ENCODE data around the gene RPE.

RPE gene

DNA sequence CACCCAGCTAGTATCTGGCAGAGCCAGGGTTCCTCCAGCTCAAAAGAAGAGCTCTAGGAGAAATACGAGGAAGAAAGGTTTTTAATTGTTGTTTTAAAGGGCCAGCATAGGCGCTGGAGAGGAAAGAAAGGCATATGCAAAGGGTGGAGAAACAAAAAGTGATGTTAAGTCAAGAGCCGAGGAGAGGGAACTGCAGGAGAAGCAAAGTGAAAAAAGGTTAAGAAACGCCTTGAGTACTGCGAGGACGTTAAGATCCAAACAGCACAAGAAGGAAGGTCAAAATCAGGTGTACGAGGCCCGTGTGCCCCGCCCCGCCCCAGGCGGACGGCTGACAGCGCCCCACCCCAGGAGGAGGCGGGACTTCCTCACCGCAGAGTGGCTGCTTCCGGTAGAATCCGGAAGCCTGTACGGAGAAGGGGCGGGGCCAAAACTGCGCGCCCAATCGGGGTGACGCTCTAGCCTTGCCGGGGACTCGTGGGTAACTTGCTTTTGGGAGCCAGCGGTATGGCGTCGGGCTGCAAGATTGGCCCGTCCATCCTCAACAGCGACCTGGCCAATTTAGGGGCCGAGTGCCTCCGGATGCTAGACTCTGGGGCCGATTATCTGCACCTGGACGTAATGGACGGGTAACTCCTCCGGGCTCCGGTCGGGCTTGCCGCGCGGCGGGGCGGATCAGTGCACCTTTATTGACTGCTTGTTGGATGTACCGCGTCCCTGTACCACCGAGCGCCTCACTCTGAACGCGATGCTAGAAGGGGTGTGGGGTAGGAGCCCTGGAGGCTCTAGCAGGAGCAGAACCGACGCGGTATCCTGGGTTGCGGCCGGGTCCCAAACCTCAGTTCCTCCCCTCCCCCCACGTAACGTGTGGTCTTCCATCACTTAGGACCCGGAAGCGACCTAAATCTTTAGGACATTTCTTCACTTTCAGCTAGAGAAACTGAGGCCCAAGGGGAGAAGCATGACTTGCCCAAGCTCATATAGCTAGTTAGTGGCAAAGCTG is at the start of gene RPE:
Gene RPE, plus strand, starts transcription at position 481 of the 1,000 bp plus-strand sequence. Its CDS starts 24 bp downstream, at position 505.
- peak within 1 kb of the TSS; percentile 96 for H2AFZ ChIP-seq
- peaks cover 18% of the 10 kb centered on the region for H3K79me2 ChIP-seq
- H3K27me3 ChIP-seq (ENCODE audit: control insufficient read depth, insufficient read depth, low read length): no peaks in the 10 kb centered on the region
- peak within 1 kb of the TSS; percentile 89 for H3K27ac ChIP-seq
- TF ChIP-seq CTCF (IDR thresholded peaks at IDR 0.05): no peak
- H3K9ac ChIP-seq: peak within 1 kb of the TSS; percentile 32
- peaks cover 10% of the 10 kb centered on the region for H3K4me1 ChIP-seq
- H3K4me3 ChIP-seq (ENCODE audit: low read depth, low read length): peak within 1 kb of the TSS; percentile 93
- H3K36me3 ChIP-seq (ENCODE audit: control insufficient read depth, insufficient read depth, low read length): no peaks in the 10 kb centered on the region
- H3K4me2 ChIP-seq (ENCODE audit: low read length): peak within 1 kb of the TSS; percentile 50
- no peaks in the 10 kb centered on the region for H3K9me3 ChIP-seq (ENCODE audit: control insufficient read depth, low read length)

- H3K9ac ChIP-seq: no peak overlapping the region
- H3K4me2 ChIP-seq (ENCODE audit: low read length): no peak overlapping the region
- H3K27me3 ChIP-seq (ENCODE audit: control insufficient read depth, insufficient read depth, low read length): no peaks in the 10 kb centered on the region
- no peaks in the 10 kb centered on the region for H3K36me3 ChIP-seq (ENCODE audit: control insufficient read depth, insufficient read depth, low read length)
- no peaks in the 10 kb centered on the region for H3K79me2 ChIP-seq
- peaks cover 4% of the 10 kb centered on the region for H3K4me1 ChIP-seq
- no peak overlapping the region for H3K4me3 ChIP-seq (ENCODE audit: low read depth, low read length)
- TF ChIP-seq CTCF (IDR thresholded peaks at IDR 0.05): no peak
- no peak overlapping the region for H3K27ac ChIP-seq
- H3K9me3 ChIP-seq (ENCODE audit: control insufficient read depth, low read length): no peaks in the 10 kb centered on the region
- no peak overlapping the region for H2AFZ ChIP-seq
Measured at GRCh38 chr2:209956271-209956670, 46.2 kb upstream of the RPE start.

DNA sequence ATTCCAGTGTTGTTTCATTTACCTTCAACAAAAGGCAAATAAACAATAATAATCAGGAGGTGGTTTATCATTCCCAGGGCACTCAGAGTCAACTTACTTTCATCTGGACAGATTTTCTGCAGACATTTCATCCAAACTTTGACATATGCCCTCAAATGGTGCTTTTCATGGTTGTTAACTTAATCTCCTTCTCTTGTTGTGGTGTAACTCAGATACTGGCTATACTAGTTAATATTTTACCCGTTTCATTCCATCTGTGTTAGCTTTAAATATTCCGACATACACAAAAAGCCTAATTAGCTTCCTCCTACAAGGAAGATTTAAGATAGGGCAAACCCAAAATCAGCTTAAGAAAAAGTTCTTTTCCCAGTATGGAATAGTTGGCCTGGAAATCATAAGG is 44.4 kb upstream of the RPE start:
- H2AFZ ChIP-seq: no peak overlapping the region
- no peaks in the 10 kb centered on the region for H3K79me2 ChIP-seq
- no peaks in the 10 kb centered on the region for H3K9me3 ChIP-seq (ENCODE audit: control insufficient read depth, low read length)
- no peak for TF ChIP-seq CTCF (IDR thresholded peaks at IDR 0.05)
- H3K27ac ChIP-seq: no peak overlapping the region
- H3K4me2 ChIP-seq (ENCODE audit: low read length): no peak overlapping the region
- H3K27me3 ChIP-seq (ENCODE audit: control insufficient read depth, insufficient read depth, low read length): no peaks in the 10 kb centered on the region
- H3K9ac ChIP-seq: no peak overlapping the region
- H3K36me3 ChIP-seq (ENCODE audit: control insufficient read depth, insufficient read depth, low read length): no peaks in the 10 kb centered on the region
- no peak overlapping the region for H3K4me3 ChIP-seq (ENCODE audit: low read depth, low read length)
- H3K4me1 ChIP-seq: peaks cover 4% of the 10 kb centered on the region

DNA sequence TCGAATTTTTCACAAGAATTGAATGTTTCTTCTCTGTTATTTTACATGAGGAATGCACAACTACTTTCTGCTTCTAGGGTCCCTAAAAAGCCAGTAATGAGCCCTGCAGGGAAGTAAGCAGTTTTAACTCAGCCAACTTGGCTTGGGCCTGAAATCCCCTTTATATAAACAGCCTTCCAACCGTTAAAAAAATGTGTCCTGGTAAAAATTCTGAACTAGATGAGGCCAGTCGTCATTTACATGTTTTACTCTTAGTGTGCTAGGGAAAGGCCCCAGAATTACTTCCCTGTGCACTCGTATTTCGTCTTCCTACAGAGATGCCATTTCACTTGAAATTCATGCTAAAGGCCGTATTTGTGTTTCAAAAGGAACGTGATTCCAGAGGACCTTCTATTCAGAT is 42.4 kb upstream of the RPE start:
- TF ChIP-seq CTCF (IDR thresholded peaks at IDR 0.05): no peak
- Histone ChIP-seq H3K27ac (no peak overlapping the region), H3K79me2 (no peaks in the 10 kb centered on the region), H3K36me3 (ENCODE audit: control insufficient read depth, insufficient read depth, low read length) (no peaks in the 10 kb centered on the region), H3K4me3 (ENCODE audit: low read depth, low read length) (no peak overlapping the region), H3K4me1 (peaks cover 4% of the 10 kb centered on the region), H2AFZ (no peak overlapping the region), H3K9ac (no peak overlapping the region), H3K27me3 (ENCODE audit: control insufficient read depth, insufficient read depth, low read length) (no peaks in the 10 kb centered on the region), H3K4me2 (ENCODE audit: low read length) (no peak overlapping the region), H3K9me3 (ENCODE audit: control insufficient read depth, low read length) (no peaks in the 10 kb centered on the region)

Measured in parathyroid adenoma (tissue), 2 donors.